AG09309 (cell line): ENCODE measurements around the gene MAP2K3.

ENCODE experiments used
- DNase-seq: peaks from one replicate; pipeline ENCODE4 v3.0.0-alpha.2; 2010; ENCODE audit warnings: low read depth
- H3K4me3 ChIP-seq: 2 replicates; pipeline ENCODE4 v1.5.1; 2011; ENCODE audit warnings: mild to moderate bottlenecking, low read depth, low read length, moderate library complexity; ENCODE audit not compliant: control insufficient read depth
- CTCF ChIP-seq: IDR thresholded peaks from 2 replicates; pipeline ENCODE4 v1.5.1; 2011; ENCODE audit warnings: mild to moderate bottlenecking, low read depth, low read length, inconsistent platforms; ENCODE audit not compliant: insufficient read depth, control insufficient read depth; ENCODE audit errors: missing control alignments

Gene MAP2K3

GRCh38 chr17:21298056-21298982, 13.8 kb downstream of the MAP2K3 start:
- no peak for DNase-seq
- H3K4me3 ChIP-seq = no peak overlapping the region
- no peak for TF ChIP-seq CTCF

- H3K4me3 ChIP-seq = no peak overlapping the region
- TF ChIP-seq CTCF = no peak
- DNase-seq = no peak
These were observed 14.5 kb downstream of the MAP2K3 start for GRCh38 chr17:21298983-21299519.

- TF ChIP-seq CTCF = no peak
- no peak for DNase-seq
- no peak overlapping the region for H3K4me3 ChIP-seq
These were observed 15.6 kb downstream of the MAP2K3 start for GRCh38 chr17:21299981-21300600.

GRCh38 chr17:21300601-21301571, 16.4 kb downstream of the MAP2K3 start:
- H3K4me3 ChIP-seq = no peak overlapping the region
- no peak for DNase-seq
- TF ChIP-seq CTCF = no peak

GRCh38 chr17:21301593-21302550, 17.4 kb downstream of the MAP2K3 start:
- DNase-seq = no peak
- no peak overlapping the region for H3K4me3 ChIP-seq
- TF ChIP-seq CTCF = no peak
